Adipose tissue (tissue), 3 donors: Measurements from ENCODE around the gene OSBPL5. TPM values are rescaled to one million over a fixed set of nuclear protein-coding genes. Genes with fewer than 3 reads are reported as not detected.

Experiments
- H3K27ac ChIP-seq: one replicate; pipeline ENCODE4 v1.5.1; 2013; ENCODE audit warnings: low read depth, low read length
- WGBS, 3 donors: extraction: QIAGEN DNeasy Blood & Tissue Kit; methylation state at CpG; one replicate each; pipeline ENCODE4 v1.1.7; 2013; 5-methylcytosine and 5-hydroxymethylcytosine counted together
- polyA plus RNA-seq, 3 donors: library from polyadenylated mRNA; stranded (reverse); fragments of 200-250 nt; gene quantifications; one replicate each; pipeline ENCODE4 v1.2.3, GENCODE V29; 2013
- donor health status: healthy with polysubstance abuse.
- donor health status: Bipolar disorder and iron deficiency.
- donor health status: healthy.

OSBPL5 gene
- polyA plus RNA-seq, 3 donors: 9.5 to 25.3 (median 19.7) TPM

DNA sequence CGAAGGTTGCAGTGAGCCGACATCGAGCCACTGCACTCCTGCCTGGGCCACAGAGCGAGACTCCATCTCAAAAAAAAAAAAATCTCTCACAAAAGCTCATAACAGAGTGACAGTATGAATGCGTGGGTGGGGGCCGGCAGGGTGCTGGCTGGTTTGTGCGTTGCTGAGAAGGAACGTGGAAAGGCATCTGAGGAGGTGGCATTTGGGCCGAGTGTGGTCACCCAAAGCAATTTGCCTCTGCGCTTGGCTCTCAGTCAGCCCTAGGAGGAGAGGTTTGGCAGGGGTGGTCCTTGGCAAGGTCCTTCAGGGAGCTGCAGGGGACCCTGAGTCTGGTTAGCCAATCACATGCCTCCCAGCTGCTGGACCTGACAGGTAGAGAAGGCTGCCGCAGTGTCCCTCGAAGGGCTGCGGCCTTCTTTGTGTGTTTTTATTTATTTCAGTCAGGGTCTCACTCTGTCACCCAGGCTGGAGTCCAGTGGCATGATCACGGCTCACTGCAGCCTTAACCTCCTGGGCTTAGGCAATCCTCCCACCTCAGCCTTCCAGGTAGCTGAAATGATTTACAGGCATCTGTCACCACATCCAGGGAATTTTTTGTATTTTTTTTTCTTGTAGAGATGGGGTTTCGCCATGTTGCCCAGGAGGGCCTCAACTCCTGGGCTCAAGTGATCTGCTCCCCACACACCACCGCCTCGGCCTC is 23.5 kb upstream of the OSBPL5 start:
- WGBS, 3 donors: 81 to 92% (median 88%) methylated on average over 17 of the region's 17 CpGs
- no peak overlapping the region for H3K27ac ChIP-seq

DNA sequence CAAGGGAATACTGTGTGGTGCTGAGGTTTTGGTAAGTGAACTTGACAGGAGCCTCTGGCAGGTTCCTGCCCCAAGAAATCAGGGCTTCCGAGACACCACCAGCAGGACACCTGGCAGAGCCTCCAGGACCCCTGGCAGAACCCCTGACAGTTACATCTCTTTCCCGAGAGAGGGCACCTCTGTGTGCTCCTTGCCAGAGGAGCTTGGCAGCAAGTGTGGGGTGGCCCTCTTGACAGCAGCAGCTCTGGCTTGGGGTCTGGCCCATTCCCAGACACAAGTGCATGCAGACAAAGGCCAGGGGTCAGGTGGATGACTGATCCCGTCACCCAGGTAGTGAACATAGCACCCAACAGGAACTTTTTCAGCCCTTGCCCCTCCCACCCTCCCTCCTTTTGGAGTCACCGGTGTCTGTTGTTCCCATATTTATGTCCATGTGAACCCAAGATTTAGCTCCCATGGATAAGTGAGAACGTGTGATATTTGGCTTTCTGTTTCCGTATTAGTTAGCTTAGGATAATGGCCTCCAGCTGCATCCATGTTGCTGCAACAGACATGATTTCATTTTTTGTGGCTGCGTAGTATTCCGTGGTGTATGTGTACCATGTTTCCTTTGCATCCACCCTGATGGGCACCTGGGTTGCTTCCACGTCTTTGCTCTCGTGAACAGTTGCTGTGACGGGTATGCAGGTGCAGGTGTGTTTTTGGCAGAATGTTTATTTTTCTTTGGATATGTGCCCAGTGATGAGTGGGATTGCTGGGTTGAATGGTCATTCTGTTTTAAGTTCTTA is 21.2 kb upstream of the OSBPL5 start:
- 78 to 94% (median 86%) methylated on average over 11 of the region's 11 CpGs for WGBS, 3 donors

DNA sequence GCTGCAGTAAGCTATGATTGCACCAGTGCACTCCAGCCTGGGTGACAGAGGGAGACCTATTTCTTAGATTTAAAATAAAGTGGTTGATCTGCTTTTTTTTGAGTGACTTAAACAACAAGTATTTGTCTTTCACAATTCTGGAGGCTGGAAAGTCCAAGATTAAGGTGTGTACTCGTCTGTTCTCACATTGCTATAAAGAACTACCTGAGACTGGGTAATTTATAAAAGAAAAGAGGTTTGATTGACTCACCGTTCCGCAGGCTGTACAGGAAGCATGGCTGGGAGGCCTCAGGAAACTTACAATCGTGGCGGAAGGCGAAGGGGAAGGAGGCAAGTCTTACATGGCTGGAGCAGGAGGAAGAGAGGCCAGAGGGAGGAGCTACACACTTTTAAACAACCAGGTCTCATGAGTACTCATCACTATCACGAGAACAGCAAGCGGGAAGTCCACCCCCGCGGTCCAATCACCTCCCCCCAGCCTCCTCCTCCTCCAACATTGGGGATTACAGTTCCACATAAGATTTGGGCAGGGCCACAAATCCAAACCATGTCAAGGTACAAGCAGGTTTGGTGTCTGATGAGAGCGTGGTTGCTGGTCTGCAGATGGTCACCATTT is 19.7 kb upstream of the OSBPL5 start:
- H3K27ac ChIP-seq: no peak overlapping the region
- 71 to 83% (median 73%) methylated on average over 11 of the region's 11 CpGs for WGBS, 3 donors

More for the DNA sequence above, 21.2 kb upstream of the OSBPL5 start:
- no peak overlapping the region for H3K27ac ChIP-seq

DNA sequence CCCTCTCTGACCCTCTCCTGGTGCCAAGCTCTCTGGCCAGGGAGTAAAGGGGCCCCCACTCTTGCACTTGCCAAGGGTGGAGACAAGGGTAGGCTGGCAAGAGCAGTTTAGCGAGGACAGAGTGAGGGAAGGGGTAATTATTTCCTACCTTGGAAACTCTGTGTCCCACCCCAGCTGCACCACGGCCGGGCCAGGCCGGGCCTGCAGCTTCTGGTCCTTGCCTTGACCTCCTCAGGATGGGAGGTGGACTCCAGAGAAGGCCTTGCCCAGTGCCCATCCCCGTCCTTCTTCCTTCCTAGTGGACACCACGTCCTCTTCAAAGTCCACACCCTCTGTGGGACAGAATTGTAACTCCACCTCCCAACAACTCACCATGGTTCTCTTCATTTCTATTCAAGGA is 18.4 kb upstream of the OSBPL5 start:
- 83 to 89% (median 86%) methylated on average over 6 of the region's 6 CpGs for WGBS, 3 donors
- no peak overlapping the region for H3K27ac ChIP-seq

DNA sequence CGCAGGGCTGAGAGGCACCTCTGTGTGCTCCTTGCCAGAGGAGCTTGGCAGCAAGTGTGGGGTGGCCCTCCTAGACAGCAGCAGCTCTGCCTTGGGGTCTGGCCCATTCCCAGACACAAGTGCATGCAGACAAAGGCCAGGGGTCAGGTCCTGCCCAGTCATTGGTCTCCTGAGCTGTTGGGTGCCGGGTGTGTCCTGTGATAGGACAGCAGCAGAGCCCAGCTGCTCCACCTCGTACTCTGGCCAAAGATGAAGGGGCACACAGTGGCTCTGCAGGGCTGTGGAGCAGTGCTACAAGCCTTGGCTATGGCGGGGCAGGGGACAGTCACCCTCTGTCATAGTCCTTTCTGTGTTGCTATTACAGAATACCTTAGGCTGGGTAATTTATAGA is 17.3 kb upstream of the OSBPL5 start:
- 89 to 95% (median 90%) methylated on average over 4 of the region's 4 CpGs for WGBS, 3 donors
- H3K27ac ChIP-seq: no peak overlapping the region

DNA sequence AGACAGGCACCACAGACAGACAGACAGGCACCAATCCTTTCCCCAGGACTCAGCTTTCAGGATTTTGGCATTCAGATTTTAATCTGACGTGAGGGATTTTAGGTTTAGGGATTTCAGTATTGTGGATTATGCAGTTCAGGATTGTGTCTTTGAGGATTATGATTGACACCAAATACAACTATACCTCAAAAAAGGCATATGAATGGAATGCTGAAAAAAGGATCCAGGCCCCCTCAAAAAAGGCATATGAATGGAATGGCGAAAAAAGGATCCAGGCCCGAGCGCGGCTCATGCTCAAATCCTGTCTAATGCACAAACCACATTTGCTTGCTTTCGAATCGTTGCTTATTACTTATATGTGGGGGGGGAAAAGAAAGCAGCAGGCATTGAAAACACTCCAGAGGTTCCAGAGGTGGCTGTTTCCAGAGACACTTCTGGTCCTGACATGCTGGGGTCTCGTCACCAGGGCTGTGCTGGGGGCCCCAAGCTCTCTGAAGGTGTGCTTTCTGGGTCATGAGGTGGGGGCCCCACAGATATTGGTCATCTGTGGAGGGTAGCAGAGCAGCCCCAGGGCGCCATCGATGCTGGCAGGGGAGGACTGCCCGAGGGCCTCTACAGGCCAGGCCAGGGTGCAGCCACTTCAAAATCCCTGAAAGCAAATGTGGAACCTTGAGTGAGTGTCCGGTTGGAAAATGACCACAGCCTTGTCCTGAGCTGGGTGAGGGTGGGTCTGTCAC is 16.8 kb upstream of the OSBPL5 start:
- no peak overlapping the region for H3K27ac ChIP-seq
- WGBS, 3 donors: 89 to 92% (median 90%) methylated on average over 12 of the region's 12 CpGs

DNA sequence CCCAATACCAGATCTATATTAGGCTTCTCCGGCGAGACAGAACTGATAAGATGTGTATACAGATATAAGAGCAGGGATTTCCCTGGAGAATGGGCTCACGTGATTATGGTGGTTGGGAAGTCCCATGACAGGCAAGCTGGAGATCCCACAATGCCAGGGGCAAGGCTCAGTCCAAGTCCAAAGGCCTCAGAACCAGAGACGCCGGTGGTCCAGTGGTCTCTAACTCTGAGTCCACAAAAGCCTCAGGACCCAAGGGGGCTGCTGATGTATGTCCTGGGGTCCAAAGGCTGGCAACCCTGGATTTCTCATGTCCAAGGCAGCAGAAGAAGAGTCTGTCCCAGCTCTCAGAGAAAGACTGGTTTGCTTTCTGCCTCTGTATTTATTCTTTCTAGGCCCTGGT is 15.8 kb upstream of the OSBPL5 start:
- no peak overlapping the region for H3K27ac ChIP-seq
- 79 to 90% (median 81%) methylated on average over 5 of the region's 5 CpGs for WGBS, 3 donors

DNA sequence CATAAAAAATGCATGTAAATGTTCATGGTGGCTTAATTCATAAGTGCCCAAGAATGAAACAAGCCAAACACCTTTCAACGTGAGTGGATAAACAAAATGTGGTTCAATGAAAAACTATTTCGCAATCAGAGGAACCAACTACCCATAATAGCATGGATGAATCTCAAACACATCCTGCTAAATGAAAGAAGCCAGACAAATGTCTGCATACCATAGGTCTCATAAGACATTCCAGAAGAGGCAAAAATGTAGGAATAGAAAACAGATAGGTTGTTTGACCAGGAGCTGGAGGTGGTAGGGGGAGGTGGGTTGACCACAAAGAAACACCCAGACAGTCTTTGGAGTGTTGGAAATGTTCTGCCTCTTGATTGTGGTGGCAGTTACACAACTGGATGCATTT is 13.2 kb upstream of the OSBPL5 start:
- H3K27ac ChIP-seq: no peak overlapping the region
- WGBS, 3 donors: 51 to 54% (median 54%) methylated on average over 2 of the region's 2 CpGs

DNA sequence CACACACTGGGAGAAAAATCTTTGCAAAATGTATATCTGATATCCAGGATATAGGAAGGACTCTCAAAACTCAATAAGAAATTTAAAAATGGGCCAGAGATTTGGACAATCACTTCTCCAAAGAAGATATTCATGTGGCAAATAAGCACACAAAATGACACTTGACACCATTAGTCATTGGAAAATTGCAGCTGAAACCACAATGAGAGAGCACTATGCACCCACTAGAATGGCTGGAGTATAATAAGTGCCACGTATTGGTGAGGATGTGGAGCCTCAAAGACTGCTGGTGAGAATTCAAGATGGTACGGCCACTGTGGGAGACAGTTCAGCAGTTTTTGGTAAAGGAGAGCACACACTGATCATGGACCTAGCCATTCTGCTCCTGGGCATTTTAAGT is 12.8 kb upstream of the OSBPL5 start:
- 69 to 74% (median 70%) methylated on average over 2 of the region's 2 CpGs for WGBS, 3 donors
- H3K27ac ChIP-seq: no peak overlapping the region

DNA sequence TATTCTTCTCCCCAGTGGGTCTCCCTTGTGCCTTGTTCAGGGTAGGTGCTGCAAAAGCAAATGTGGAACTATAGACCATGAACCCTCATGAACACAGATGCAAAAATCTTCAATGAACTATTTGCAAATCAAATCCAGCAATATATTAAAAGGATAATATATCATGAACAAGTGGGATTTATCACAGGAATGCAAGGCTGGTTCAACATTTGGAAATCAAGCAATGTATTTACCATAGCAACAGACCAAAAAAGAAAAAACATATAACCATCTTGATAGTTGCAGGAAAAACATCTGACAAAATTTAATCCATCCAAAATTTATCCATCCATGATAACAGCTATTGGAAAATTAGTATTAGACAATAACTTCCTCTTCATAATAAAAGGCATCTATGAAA is 11.4 kb upstream of the OSBPL5 start:
- H3K27ac ChIP-seq: no peak overlapping the region

DNA sequence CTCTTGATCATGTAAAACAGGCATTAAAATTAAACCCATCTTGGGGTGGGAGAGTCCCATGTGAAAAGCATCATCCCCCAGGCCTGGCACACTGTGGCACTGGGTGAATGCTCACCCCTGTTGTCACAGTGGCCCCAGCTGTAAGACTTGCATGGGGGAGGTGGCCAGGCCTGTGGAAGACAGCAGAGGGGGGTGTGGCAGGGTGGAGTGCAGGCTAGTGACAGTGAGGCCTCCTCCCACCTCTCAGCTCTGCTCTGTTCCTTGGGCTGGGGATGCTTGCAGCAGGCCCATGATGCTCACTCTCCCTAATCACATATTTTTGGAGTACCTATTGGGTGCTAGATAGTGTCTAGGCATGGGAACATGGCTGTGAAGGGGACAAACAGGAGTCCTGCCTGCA is 10.1 kb upstream of the OSBPL5 start:
- H3K27ac ChIP-seq: no peak overlapping the region

DNA sequence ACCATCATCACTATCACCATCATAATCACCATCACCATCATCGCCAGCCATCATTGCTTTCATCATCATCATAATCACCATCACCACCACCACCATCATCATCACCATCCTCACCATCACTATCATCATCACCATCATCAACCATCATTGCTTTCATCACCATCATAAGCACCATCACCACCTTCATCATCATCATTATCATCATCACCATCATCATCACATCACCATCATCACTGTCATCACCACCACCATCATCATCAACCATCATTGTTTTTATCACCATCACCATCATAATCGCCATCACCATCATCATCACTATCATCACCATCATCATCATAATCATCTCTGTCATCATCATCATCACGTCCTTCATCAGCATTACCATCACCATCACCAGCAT is 9.3 kb upstream of the OSBPL5 start:
- no peak overlapping the region for H3K27ac ChIP-seq
- WGBS, 3 donors: 85 to 99% (median 96%) methylated on average over 3 of the region's 3 CpGs

DNA sequence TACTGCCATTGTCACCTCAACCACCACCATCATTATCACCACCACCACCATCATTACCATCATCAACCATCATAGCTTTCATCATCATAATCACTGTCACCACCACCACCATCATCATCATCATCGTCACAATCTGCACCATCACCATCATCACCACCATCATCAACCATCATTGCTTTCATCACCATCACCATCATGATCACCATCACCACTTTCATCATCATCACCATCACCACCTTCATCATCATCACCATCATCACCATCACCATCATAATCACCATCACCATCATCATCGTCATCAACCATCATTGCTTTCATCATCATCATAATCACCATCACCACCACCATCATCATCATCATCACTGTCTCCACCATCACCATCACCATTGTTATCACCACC is 8.7 kb upstream of the OSBPL5 start:
- WGBS, 3 donors: 89 to 95% (median 93%) methylated on average over 2 of the region's 2 CpGs
- H3K27ac ChIP-seq: no peak overlapping the region

DNA sequence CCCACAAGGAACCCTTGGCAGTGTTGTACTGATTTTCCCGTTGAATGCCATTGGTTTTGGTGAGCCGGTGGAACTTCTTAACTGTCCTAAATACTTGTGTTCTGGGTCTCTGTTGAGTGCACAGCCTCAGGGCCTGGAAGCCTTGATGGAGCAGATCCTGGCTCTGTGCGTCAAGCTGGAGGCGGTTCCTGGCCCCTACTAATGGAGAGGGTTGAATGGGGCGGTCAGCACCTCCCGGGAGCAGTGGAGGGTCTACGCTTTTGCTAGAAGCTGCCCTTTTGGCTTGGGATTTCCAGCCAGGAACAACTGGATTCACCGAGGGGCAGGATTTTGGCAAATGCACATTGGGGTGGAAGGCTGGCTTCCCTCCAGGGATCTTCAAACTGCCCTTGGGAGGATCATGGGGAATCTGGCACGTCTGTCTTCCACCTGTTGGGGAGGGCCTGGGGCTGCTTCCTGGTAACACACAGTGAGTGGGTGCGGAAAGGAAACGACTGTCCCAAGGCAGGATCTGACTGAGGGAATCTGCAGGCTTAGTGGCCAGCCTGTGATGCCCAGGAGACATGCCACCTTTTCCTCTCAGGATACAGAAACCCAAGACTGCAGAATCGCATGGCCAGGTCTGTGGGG is 6.9 kb upstream of the OSBPL5 start:
- no peak overlapping the region for H3K27ac ChIP-seq
- 70 to 79% (median 71%) methylated on average over 12 of the region's 12 CpGs for WGBS, 3 donors

DNA sequence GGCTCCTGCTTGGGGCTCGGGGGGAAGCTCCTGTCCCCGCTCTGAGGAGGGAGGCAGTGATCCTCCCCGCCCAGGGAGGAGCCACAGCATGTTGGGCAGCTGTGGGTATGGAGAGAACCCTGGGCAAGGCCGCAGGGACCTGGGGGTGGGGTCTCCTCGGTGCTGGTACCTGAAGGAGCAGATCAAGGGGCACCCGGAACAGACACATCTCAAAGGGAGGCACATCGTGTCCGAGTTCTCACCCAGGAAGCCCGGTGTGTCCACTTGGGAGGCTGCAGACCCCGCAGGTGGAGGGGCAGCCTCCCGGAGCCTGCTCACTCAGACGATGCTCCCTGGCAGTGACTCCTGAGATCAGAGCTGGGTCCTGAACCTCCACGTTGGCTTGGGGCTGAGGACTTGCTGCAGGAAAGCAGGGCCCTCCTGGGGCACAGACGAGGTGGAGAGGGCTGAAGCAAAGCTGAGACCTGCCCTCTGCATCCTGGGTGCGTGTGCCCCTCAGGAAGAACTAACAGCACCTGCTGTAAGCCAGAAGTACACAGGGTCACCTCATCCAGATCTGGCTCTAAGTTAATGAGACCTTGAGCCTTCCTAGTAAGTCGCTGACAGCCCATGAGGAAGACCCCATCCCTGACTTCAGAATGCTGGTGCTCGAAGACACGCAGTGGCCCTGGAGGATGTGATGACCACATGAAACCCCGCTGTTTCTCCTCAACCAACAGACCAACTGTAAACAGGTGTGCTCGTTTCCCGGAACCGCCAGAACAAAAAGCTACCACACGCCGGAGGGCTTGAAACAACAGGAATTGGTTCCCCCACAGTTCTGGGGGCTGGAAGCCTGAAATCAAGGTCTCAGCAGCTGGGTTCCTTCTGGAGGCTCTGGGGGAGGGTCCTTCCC is 5.9 kb upstream of the OSBPL5 start:
- no peak overlapping the region for H3K27ac ChIP-seq
- 76 to 86% (median 85%) methylated on average over 24 of the region's 24 CpGs for WGBS, 3 donors

DNA sequence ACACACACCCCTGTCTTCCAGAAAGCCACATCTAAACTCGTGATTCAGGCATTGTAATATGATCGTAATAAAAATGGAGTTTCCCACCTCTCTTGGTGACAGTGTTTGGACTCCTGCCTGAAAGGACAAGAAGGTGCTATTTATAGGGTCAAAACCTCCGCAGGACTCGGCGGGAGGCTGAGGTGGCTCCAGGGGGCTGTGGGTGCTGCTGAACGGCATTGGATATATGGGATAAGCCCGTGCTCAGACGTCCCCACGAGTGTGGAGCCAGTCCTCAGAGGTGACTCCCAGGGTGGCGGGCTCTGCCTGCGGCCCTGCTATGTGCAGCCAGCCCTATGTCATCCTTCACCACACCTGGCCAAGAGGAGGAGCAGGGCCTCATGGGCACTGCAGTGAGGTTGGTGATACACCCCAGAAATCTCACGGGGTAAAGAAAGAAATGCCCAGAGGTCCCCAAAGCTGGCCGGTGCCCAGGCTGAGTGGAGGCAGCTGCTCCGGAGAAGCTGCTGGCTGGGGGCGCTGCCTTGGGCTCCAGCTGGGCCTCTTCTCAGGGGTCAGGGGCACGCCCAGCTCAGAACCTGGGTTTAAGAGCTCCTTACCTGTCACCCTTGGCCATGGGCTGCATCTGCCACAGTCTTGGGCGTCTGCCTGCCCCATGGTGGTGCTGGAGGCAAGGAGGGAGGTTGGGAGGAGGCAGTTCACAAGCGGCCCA is 5.1 kb upstream of the OSBPL5 start:
- H3K27ac ChIP-seq: no peak overlapping the region
- 51 to 65% (median 59%) methylated on average over 18 of the region's 18 CpGs for WGBS, 3 donors
